H1 (cell line): ENCODE measurements around the gene CACNA1C. TPM values are rescaled to one million over a fixed set of nuclear protein-coding genes. Genes with fewer than 3 reads are reported as not detected.

ENCODE experiments used
- CTCF ChIA-PET: fragments of 300-600 bp; sonication (Branson Sonifier 250); formaldehyde crosslinking; loops from one replicate; lab custom pipeline; 2021; ENCODE audit not compliant: partially characterized antibody; lab: Charles Lee
- POLR2A ChIA-PET: fragments of 300-600 bp; sonication (Branson Sonifier 250); formaldehyde crosslinking; loops from one replicate; lab custom pipeline; 2021; ENCODE audit warnings: inconsistent platforms; ENCODE audit not compliant: partially characterized antibody; lab: Charles Lee
- DNase-seq, 2 experiments: peaks; one replicate each; pipeline versions ENCODE4 v3.0.0 to v3.0.0-alpha.2; 2010 to 2022; ENCODE audit warnings: low spot score in 2 of 2, low read depth in 1 of 2, mixed read lengths in 1 of 2
- FAIRE-seq: peaks from 2 replicates; lab custom pipeline; 2011; peaks lifted over from hg19 to GRCh38; lab: Jason Lieb, UNC
- H2AFZ ChIP-seq: 2 replicates; pipeline ENCODE4 v1.8.1; 2012; ENCODE audit warnings: low read length, inconsistent platforms
- H2AK5ac ChIP-seq: 2 replicates; pipeline ENCODE4 v1.6.1; 2013; ENCODE audit warnings: low read depth, low read length
- H2BK120ac ChIP-seq: replicated peaks from 2 replicates; pipeline ENCODE3; 2013; ENCODE audit warnings: low read depth, low read length, inconsistent platforms
- H2BK12ac ChIP-seq: 2 replicates; pipeline ENCODE4 v1.6.1; 2013; ENCODE audit warnings: low read depth, low read length
- H2BK15ac ChIP-seq: 2 replicates; pipeline ENCODE4 v1.6.1; 2013; ENCODE audit warnings: low read length
- H2BK20ac ChIP-seq: 2 replicates; pipeline ENCODE4 v1.6.1; 2013; ENCODE audit warnings: low read length
- H2BK5ac ChIP-seq: 2 replicates; pipeline ENCODE4 v1.6.1; 2013; ENCODE audit warnings: low read depth, low read length
- H3K14ac ChIP-seq: 2 replicates; pipeline ENCODE4 v1.6.1; 2013; ENCODE audit warnings: inconsistent platforms; ENCODE audit not compliant: insufficient read length
- H3K18ac ChIP-seq: 2 replicates; pipeline ENCODE4 v1.6.1; 2013; ENCODE audit warnings: low read length; ENCODE audit errors: extremely low read depth
- H3K23ac ChIP-seq: 2 replicates; pipeline ENCODE4 v1.6.1; 2013; ENCODE audit warnings: inconsistent platforms; ENCODE audit not compliant: insufficient read length
- H3K23me2 ChIP-seq: 2 replicates; pipeline ENCODE4 v1.6.1; 2013; ENCODE audit warnings: low read depth, low read length
- H3K27ac ChIP-seq: 2 replicates; pipeline ENCODE4 v1.6.1; 2011; ENCODE audit warnings: low read depth, low read length, inconsistent platforms
- H3K27me3 ChIP-seq, 4 experiments: replicated peaks in 1 of 4; 1 replicate in 1 of 4; 2 replicates in 3 of 4; pipeline versions ENCODE4 v1.6.1 to v1.8.1; 2011 to 2013; ENCODE audit warnings: low read length in 3 of 4, mild to moderate bottlenecking in 3 of 4, inconsistent platforms in 2 of 4, mixed read lengths in 2 of 4, moderate library complexity in 1 of 4; ENCODE audit not compliant: control insufficient read depth in 3 of 4, insufficient read depth in 3 of 4; ENCODE audit errors: extremely low read depth in 1 of 4
- H3K36me3 ChIP-seq, 4 experiments: 2 replicates each; pipeline versions ENCODE4 v1.6.1 to v1.8.1; 2011 to 2013; ENCODE audit warnings: mild to moderate bottlenecking in 4 of 4, low read length in 3 of 4, moderate library complexity in 2 of 4, control low read depth in 1 of 4, inconsistent platforms in 1 of 4; ENCODE audit not compliant: insufficient read depth in 4 of 4, control insufficient read depth in 2 of 4
- H3K4ac ChIP-seq: replicated peaks from 2 replicates; pipeline ENCODE3; 2013; ENCODE audit warnings: low read length, low read depth, mixed read lengths, inconsistent platforms; ENCODE audit not compliant: insufficient read length
- H3K4me1 ChIP-seq, 4 experiments: replicated peaks in 1 of 4; 1 replicate in 1 of 4; 2 replicates in 3 of 4; pipeline versions ENCODE4 v1.6.1 to v1.8.1; 2011 to 2013; ENCODE audit warnings: low read length in 3 of 4, inconsistent platforms in 2 of 4, mixed read lengths in 1 of 4; ENCODE audit not compliant: insufficient read depth in 4 of 4, control insufficient read depth in 3 of 4
- H3K4me2 ChIP-seq, 2 experiments: 2 replicates each; pipeline versions ENCODE4 v1.6.1 to v1.8.1; 2011 to 2013; ENCODE audit warnings: low read depth in 2 of 2, low read length in 2 of 2, control low read depth in 1 of 2, inconsistent platforms in 1 of 2, mild to moderate bottlenecking in 1 of 2; ENCODE audit not compliant: insufficient read depth in 1 of 2
- H3K4me3 ChIP-seq, 4 experiments: fragments of 200-600, 300-600 bp in 1 of 4; sonication (generic), shearing (Covaris generic), sonication (Bioruptor Twin) in 1 of 4; 2 replicates each; pipeline versions ENCODE4 v1.5.1 to v1.8.1; 2011 to 2016; ENCODE audit warnings: low read length in 4 of 4, low read depth in 3 of 4, control low read depth in 2 of 4, inconsistent platforms in 2 of 4, mild to moderate bottlenecking in 2 of 4, mixed read lengths in 1 of 4, moderate library complexity in 1 of 4; ENCODE audit not compliant: insufficient read depth in 2 of 4; ENCODE audit errors: extremely low read depth in 1 of 4
- H3K56ac ChIP-seq: replicated peaks from 2 replicates; pipeline ENCODE3; 2013; ENCODE audit warnings: low read depth, mild to moderate bottlenecking, mixed read lengths, low read length, inconsistent platforms; ENCODE audit not compliant: insufficient read length
- H3K79me1 ChIP-seq: 2 replicates; pipeline ENCODE4 v1.6.1; 2013; ENCODE audit warnings: low read depth, low read length, control low read depth
- H3K79me2 ChIP-seq, 2 experiments: 2 replicates each; pipeline versions ENCODE4 v1.6.1 to v1.8.1; 2012 to 2013; ENCODE audit warnings: low read length in 2 of 2, mild to moderate bottlenecking in 2 of 2, inconsistent platforms in 1 of 2; ENCODE audit not compliant: insufficient read depth in 2 of 2, control insufficient read depth in 1 of 2
- H3K9ac ChIP-seq, 4 experiments: replicated peaks in 1 of 4; 1 replicate in 1 of 4; 2 replicates in 3 of 4; pipeline versions ENCODE4 v1.6.1 to v1.8.1; 2011 to 2013; ENCODE audit warnings: low read depth in 3 of 4, low read length in 3 of 4, control low read depth in 2 of 4, mild to moderate bottlenecking in 2 of 4, moderate library complexity in 2 of 4, inconsistent platforms in 1 of 4; ENCODE audit errors: extremely low read depth in 1 of 4
- H3K9me3 ChIP-seq, 2 experiments: 2 replicates each; pipeline versions ENCODE4 v1.6.1 to v1.8.1; 2012 to 2013; ENCODE audit warnings: mild to moderate bottlenecking in 2 of 2, moderate library complexity in 2 of 2, control low read depth in 1 of 2, inconsistent platforms in 1 of 2, low read depth in 1 of 2, low read length in 1 of 2, mixed read lengths in 1 of 2; ENCODE audit not compliant: insufficient read depth in 2 of 2
- H4K20me1 ChIP-seq, 2 experiments: replicated peaks in 1 of 2; 2 replicates each; pipeline versions ENCODE3 to v1.8.1; 2011 to 2013; ENCODE audit warnings: inconsistent platforms in 2 of 2, low read length in 2 of 2, mild to moderate bottlenecking in 1 of 2; ENCODE audit not compliant: insufficient read depth in 2 of 2, control insufficient read depth in 1 of 2
- H4K5ac ChIP-seq: 2 replicates; pipeline ENCODE4 v1.6.1; 2013; ENCODE audit warnings: low read length, low read depth, mixed read lengths, inconsistent platforms; ENCODE audit not compliant: insufficient read length
- H4K8ac ChIP-seq: 2 replicates; pipeline ENCODE4 v1.8.0; 2013; ENCODE audit warnings: mild to moderate bottlenecking, moderate library complexity, low read length, inconsistent platforms; ENCODE audit not compliant: insufficient read depth; ENCODE audit errors: extremely low read depth
- H4K91ac ChIP-seq: replicated peaks from 2 replicates; pipeline ENCODE3; 2013; ENCODE audit warnings: low read length, mixed read lengths, inconsistent platforms; ENCODE audit not compliant: insufficient read length
- ATF3 ChIP-seq: IDR thresholded peaks from 2 replicates; pipeline ENCODE4 v1.6.1; 2011; ENCODE audit warnings: low read depth, mild to moderate bottlenecking, low read length; ENCODE audit not compliant: insufficient read depth
- CBX8 ChIP-seq: fragments of 300-800, 300-1000 bp; sonication (generic); IDR thresholded peaks from 2 replicates; pipeline ENCODE4 v1.7.1; 2016; ENCODE audit warnings: low read depth, low read length, borderline replicate concordance
- CEBPB ChIP-seq: IDR thresholded peaks from 2 replicates; pipeline ENCODE4 v1.6.1; 2012; ENCODE audit warnings: low read depth, low read length
- CHD1 ChIP-seq: IDR thresholded peaks from 2 replicates; pipeline ENCODE4 v1.6.1; 2012; ENCODE audit warnings: low read depth, low read length, improper control_type of control experiment
- GABPA ChIP-seq: IDR thresholded peaks from 2 replicates; pipeline ENCODE4 v1.6.1; 2011; ENCODE audit warnings: mild to moderate bottlenecking, low read length, moderate library complexity, borderline replicate concordance; ENCODE audit not compliant: insufficient read depth
- KDM4A ChIP-seq: IDR thresholded peaks from one replicate; pipeline ENCODE4 v1.7.1; 2012; ENCODE audit warnings: low read depth, mild to moderate bottlenecking, moderate library complexity, low read length, inconsistent platforms; ENCODE audit not compliant: severe bottlenecking
- MAX ChIP-seq: IDR thresholded peaks from 2 replicates; pipeline ENCODE4 v1.6.1; 2012; ENCODE audit warnings: inconsistent platforms
- POU5F1 ChIP-seq: IDR thresholded peaks from 2 replicates; pipeline ENCODE4 v1.6.1; 2011; ENCODE audit warnings: low read depth, mild to moderate bottlenecking, low read length, moderate library complexity
- RXRA ChIP-seq: IDR thresholded peaks from 2 replicates; pipeline ENCODE4 v1.6.1; 2011; ENCODE audit warnings: low read depth, mild to moderate bottlenecking, low read length, moderate library complexity; ENCODE audit not compliant: insufficient read depth
- SAP30 ChIP-seq: fragments of 300-600 bp; sonication (generic); IDR thresholded peaks from 2 replicates; pipeline ENCODE4 v1.7.1; 2012; ENCODE audit warnings: low read length, moderate library complexity, mild to moderate bottlenecking, inconsistent platforms; ENCODE audit not compliant: insufficient read depth, insufficient replicate concordance
- SIRT6 ChIP-seq: IDR thresholded peaks from one replicate; pipeline ENCODE4 v1.7.1; 2012; ENCODE audit warnings: low read length, inconsistent platforms
- SP2 ChIP-seq: IDR thresholded peaks from 2 replicates; pipeline ENCODE4 v1.6.1; 2012; ENCODE audit warnings: mild to moderate bottlenecking, low read length, inconsistent platforms
- TAF1 ChIP-seq: IDR thresholded peaks from 2 replicates; pipeline ENCODE4 v1.6.1; 2011; ENCODE audit warnings: mild to moderate bottlenecking, low read depth, low read length
- YY1 ChIP-seq: IDR thresholded peaks from 2 replicates; pipeline ENCODE4 v1.6.1; 2011; ENCODE audit warnings: low read depth, mild to moderate bottlenecking, low read length
- WGBS, 2 experiments: shearing (Covaris generic) in 1 of 2; methylation state at CpG; one replicate each; pipeline versions ENCODE4 v1.1.6 to v1.1.7; 2013 to 2015; ENCODE audit warnings: low lambda C conversion rate in 2 of 2, mixed read lengths in 2 of 2, inconsistent platforms in 1 of 2, low coverage in 1 of 2, missing lambda C conversion rate in 1 of 2; ENCODE audit not compliant: insufficient replicate concordance in 2 of 2, insufficient coverage in 1 of 2, insufficient read length in 1 of 2; ENCODE audit errors: extremely low coverage in 1 of 2, missing lambda C conversion rate in 1 of 2; 5-methylcytosine and 5-hydroxymethylcytosine counted together
- polyA plus RNA-seq, 7 experiments: library from polyadenylated mRNA; depleted of rRNA in 3 of 7; stranded (reverse) in 5 of 7; unstranded in 2 of 7; fragments of >200 nt in 5 of 7; fragments of 200-250 nt in 2 of 7; gene quantifications; 1 replicate in 5 of 7; 2 replicates in 1 of 7; 4 replicates in 1 of 7; pipeline versions ENCODE4 v1.2.1 to v1.2.3, GENCODE V29; 2011 to 2013; ENCODE audit warnings: missing spikeins in 2 of 7, mixed read lengths in 2 of 7
- total RNA-seq: library from RNA; stranded (reverse); fragmentation: NEBNext Ultra II Directional; extraction: Animal tissue kit (Norgen Biotek cat#: 25700); gene quantifications from 2 replicates; pipeline ENCODE4 v1.2.1, GENCODE V29; 2021

The CACNA1C gene
- total and polyA plus RNA-seq, 2 of the 8 experiments (the other 6 are each of a cell fraction or from before 2014, with no cell fraction given) = 1.3 TPM

GRCh38 chr12:2451025-2451424, 398.2 kb downstream of the CACNA1C start:
- Histone ChIP-seq H3K27ac (no peak overlapping the region), H3K9ac (no peak overlapping the region), H4K5ac (no peak overlapping the region), H3K27me3 (no peaks in the 10 kb centered on the region), H3K23me2 (peaks cover 8% of the 10 kb centered on the region; the same call in 1 of the 2 replicates), H2BK120ac (no peak overlapping the region), H3K4ac (no peak overlapping the region), H2BK5ac (no peak overlapping the region), H4K91ac (no peak overlapping the region), H3K9me3 (no peaks in the 10 kb centered on the region), H2BK15ac (no peak overlapping the region), H2AFZ (no peak overlapping the region), H3K79me2 (no peaks in the 10 kb centered on the region), H3K4me1 (no peaks in the 10 kb centered on the region; a peak in 1 of 7 replicates), H3K56ac (no peak overlapping the region), H3K23ac (no peak overlapping the region), H2BK20ac (no peak overlapping the region), H2BK12ac (no peak overlapping the region), H4K8ac (no peak overlapping the region), H3K36me3 (no peaks in the 10 kb centered on the region), H4K20me1 (no peaks in the 10 kb centered on the region), H3K18ac (no peak overlapping the region), H3K4me3 (no peak overlapping the region), H2AK5ac (no peak overlapping the region), H3K79me1 (no peaks in the 10 kb centered on the region), H3K4me2 (no peak overlapping the region), H3K14ac (no peak overlapping the region)
- POLR2A ChIA-PET = no interaction called here
- DNase-seq = no peak
- CTCF ChIA-PET = interaction anchor here (0.6 to 1.3 kb wide), 3 partner anchors 10 to 240 kb away, joined by 3 to 4 read pairs (median 3); no protein-coding TSS in a partner anchor
- TF ChIP-seq GABPA (no peak), KDM4A (no peak), RXRA (no peak), POU5F1 (no peak), SAP30 (no peak), SIRT6 (no peak), TAF1 (no peak), CHD1 (no peak), ATF3 (no peak), CBX8 (no peak), YY1 (no peak), MAX (no peak), SP2 (no peak), CEBPB (no peak)
- no peak for FAIRE-seq
- 85% methylated on average over 4 of the region's 4 CpGs; no CpG with 5 or more reads in 1 of the 2 experiments for WGBS, 2 experiments
